Skeletal muscle cell (primary cell): ENCODE results near the gene SGTA.

Experiments used
- DNase-seq: peaks from one replicate; pipeline ENCODE4 v3.0.0-alpha.2; 2010; ENCODE audit warnings: low read depth
- H3K4me3 ChIP-seq: 2 replicates; pipeline ENCODE4 v1.5.1; 2011; ENCODE audit warnings: low read depth, mild to moderate bottlenecking, control low read depth, low read length, moderate library complexity

Gene SGTA

DNA sequence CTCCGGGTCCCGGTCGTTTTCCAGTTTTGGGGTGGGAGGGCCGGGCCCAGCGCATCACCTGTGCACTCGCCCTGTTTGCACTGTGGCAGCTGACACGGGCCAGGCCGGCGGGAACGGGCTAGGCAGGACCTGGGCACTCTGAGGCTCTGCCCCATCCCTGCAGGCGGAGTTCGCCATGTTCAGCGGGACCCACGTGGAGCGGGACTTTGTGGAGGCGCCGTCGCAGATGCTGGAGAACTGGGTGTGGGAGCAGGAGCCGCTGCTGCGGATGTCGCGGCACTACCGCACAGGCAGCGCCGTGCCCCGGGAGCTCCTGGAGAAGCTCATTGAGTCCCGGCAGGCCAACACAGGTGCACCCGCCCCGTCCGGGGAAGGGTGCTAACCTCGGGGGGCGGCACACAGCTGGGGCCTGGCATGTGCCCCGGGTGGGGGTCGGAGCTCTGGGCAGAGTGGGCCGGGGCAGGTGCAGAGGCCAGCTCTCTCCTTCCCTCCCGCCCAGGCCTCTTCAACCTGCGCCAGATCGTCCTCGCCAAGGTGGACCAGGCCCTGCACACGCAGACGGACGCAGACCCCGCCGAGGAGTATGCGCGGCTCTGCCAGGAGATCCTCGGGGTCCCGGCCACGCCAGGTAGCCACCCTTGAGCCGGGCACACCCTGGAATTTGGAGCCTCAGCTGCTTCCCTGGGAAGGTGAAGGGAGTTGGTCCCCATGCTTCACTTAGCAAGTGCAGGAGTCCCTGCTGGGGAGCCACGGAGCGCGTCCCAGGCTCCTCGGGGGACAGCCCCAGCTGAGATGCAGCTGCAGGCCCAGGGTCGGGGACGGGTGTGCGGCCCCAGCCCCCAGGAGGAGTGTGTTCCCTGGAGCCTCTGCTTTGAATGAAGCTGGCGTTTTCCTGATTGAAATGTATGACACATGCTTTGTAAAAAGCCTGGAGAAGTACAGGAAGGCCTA is 27.3 kb upstream of the SGTA start:
- DNase-seq, result no peak
- no peak overlapping the region for H3K4me3 ChIP-seq

DNA sequence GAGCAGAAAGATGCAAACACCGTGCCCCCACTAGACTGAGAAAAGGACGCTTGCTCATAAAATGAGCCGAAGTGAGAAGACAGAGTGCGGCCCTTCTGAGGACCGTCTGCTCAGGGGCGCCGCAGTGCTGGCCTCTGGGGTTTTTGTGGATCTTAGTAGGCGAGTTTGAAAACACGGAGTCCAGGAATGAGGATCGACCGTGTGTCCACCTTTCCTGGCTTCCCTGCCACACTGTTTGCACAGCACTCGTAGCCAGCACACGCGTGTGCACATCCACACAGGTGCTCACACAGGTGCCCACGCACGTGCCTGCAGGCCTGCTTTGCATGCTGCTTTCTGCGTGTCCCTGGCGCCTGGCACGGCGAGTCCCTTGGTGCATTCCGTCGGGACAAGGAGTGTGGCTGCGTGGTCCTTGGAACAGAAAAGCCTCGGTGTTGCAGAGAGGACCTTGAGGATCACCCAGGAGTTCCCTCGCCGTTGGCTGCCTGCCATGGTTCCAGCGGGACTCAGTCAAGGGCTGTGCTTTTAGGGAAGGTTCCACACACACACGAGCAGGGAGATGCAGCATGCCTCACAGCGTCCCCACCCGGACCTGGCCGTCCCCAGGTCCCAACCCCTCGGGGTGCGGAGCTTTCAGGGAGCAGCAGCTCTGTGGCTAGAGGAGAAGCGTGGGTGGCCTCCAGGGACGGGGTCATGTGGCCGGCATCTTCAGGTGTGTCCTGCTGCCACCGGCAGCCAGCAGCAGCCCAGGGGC is 26.5 kb upstream of the SGTA start:
- DNase-seq, result no peak
- H3K4me3 ChIP-seq, result no peak overlapping the region

DNA sequence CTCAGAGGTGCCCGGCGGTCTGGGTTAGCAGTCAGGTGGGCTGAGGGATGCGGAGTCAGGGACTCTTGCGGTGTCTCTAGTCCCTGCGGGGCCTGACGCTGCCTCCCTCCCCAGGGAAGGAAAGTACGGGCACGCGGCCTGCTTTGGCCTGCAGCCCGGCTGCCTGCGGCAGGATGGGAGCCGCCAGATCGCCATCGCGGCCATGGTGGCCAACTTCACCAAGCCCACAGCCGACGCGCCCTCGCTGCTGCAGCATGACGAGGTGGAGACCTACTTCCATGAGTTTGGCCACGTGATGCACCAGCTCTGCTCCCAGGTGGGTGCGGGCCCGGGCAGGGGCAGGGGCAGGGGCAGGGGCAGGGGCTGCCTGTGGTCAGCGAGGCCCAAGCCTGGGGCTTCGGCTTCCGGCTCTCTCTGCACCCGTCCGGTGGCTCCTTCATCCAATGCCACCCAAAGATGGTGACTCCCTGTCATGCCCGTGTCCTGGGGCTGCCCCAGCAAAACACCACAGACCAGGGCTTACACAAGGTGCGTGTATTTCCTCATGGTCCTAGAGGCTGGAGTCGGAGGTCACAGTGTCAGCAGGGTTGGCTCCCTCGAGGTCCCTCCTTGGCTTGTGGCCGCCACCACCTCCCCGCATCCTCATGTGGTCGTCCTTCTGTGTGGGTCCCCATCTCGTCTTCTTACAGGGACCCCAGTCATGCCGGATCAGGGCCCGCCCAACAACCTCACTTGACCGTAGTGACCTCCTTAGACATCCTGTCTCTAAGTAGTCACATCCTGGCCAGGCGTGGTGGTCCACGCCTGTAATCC is 25.3 kb upstream of the SGTA start:
- H3K4me3 ChIP-seq, result no peak overlapping the region
- no peak for DNase-seq

DNA sequence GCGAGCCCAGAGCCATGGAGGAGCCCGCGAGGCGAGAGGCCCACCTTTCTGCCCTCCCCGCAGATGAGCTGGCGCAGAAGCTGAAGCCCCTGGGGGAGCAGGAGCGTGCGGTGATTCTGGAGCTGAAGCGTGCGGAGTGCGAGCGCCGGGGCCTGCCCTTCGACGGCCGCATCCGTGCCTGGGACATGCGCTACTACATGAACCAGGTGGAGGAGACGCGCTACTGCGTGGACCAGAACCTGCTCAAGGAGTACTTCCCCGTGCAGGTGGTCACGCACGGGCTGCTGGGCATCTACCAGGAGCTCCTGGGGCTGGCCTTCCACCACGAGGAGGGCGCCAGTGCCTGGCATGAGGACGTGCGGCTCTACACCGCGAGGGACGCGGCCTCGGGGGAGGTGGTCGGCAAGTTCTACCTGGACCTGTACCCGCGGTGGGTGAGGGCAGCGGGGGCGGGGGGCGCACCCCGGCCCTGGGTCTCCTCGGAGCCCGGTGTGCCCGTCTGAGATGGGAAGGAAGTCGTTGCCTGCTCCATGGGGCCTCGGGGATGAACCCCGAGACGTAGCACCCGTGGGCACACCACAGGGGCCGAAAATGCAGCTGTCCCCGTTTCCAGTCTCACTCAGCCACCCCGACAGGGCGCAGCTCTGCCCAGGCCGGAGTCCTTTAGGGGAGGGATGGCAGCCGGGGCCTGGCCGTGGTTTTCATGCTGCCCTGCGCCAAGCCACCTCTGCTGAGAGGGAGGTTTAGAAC is 24.5 kb upstream of the SGTA start:
- no peak overlapping the region for H3K4me3 ChIP-seq
- DNase-seq, result no peak

DNA sequence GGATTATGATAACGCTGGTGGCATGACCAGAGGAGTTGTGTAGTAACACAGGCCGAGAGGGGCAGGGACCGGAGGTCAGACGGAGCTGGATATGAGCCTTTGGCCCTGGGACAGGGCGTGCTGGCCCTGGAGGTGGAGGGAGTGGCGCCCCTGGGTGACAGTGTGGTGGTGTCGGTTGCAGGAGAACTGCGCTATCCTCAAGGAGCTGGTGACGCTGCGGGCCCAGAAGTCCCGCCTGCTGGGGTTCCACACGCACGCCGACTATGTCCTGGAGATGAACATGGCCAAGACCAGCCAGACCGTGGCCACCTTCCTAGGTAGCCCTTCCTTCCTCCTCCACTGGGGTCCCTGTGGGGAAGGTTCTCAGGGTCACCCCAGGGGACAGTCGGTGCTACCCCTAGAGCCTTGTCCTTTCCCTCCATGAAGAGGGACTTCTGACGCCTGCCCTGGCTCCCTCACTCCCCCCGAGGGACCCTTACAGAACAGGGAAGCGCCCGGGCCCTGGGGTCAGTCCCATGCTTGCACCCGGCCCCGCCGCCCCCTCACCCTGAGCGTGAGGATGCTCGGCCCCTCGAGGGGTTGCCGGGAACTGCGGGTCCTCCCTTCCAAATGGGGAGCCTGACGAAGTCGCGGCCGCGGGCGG is 23.8 kb upstream of the SGTA start:
- no peak overlapping the region for H3K4me3 ChIP-seq

DNA sequence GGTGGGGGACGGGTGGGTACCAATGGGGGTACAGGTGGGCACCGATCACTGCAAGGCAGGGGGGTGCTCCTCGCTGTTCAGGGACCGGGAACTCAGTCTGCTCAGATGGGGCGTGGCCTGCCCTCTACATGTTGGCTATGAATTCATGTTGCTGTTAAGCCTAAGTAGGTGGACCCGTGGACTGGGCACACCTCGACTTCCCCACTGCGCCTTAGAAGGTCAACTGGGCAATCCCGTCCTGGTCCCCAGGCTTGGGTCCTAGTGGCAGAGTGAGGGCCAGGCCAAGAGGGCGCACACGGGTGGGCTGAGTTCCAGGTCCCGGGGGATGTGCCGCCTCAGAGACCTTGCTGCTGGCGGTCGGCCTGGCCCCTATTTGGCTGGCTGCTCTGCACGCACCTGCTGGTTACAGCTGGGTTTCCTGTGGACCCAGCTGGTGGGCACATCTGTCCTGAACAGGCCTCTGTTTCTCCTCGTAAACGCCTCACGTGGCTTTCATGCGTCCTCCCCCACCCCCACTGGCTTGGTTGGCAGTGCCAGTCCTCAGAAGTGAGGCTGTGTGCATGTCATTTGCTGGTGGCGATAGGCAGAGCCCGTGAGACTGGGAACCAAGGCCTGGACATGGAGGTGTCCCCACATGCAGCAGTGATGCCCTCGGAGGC is 23.0 kb upstream of the SGTA start:
- DNase-seq, result no peak
- no peak overlapping the region for H3K4me3 ChIP-seq

More for the DNA sequence above, 23.8 kb upstream of the SGTA start:
- DNase-seq, result no peak

DNA sequence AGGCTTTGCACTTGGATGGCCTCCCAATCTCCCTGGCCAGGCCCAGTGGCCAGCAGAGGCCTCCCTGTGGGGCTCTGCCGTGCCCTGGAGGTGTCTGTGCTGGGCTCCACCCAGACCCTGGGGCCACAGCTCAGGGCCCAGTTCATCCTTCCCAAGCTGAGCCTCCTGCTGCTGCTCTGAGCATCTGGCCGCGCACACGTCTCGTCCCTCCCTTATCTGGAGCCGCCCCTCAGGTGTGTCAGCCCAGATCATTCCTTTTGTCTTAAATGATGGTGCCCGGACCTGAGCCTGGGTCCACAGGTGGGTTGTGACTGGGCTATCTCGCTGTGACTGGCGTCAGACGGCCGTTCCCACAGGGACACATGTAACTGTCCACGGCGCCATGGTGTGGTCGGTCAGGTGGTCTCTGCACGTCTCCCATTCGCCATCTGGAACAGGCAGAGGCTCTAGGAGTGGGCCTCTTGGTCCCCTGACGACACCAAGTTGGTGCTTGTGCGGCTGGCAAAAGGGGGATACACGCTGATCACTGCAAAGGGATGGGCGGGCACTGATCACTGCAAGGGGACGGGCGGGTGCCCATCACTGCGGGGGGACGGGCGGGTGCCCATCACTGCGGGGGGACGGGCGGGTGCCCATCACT is 22.3 kb upstream of the SGTA start:
- DNase-seq, result no peak
- no peak overlapping the region for H3K4me3 ChIP-seq

DNA sequence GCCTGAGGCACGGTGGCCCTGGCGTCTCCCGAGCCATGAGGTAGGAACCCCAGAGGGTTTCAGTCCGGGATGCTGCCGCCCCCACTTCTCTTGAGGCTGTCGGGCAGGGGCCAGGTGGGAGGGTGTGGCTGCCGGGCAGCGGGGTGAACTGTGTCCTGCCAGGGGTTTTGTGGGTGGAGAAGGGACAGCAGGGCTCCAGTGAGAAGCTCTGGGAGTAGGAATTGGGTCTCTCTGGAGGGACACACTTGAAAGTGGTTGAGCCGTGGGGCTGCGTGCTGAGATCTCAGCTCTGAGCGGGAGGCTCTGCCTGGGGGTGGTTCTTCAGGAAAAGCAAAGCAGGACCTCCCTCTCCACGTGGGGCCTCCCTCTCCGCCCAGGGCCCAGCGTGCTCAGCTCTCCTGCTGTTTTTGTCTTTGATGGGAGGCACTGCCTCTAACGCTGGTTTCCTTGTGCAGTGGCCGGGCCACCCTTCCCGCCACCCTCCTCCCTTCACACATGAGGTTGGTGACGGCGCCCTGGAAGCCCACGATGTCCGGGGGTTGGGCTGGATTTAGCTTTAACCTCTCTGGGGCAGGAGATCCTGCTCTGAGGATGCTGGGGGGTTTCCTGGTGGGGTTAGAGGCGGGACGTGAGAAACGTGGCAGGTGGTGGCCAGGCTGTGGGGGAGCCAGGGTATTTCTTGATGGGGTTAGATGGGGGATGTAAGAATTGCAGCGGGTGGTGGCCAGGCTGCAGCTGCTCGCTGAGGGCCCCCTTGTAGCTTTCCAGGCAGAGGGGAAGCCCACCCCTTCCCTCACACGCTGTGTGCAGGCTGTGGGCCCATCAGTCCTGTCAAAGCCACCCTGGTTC is 21.3 kb upstream of the SGTA start:
- no peak overlapping the region for H3K4me3 ChIP-seq
- no peak for DNase-seq

DNA sequence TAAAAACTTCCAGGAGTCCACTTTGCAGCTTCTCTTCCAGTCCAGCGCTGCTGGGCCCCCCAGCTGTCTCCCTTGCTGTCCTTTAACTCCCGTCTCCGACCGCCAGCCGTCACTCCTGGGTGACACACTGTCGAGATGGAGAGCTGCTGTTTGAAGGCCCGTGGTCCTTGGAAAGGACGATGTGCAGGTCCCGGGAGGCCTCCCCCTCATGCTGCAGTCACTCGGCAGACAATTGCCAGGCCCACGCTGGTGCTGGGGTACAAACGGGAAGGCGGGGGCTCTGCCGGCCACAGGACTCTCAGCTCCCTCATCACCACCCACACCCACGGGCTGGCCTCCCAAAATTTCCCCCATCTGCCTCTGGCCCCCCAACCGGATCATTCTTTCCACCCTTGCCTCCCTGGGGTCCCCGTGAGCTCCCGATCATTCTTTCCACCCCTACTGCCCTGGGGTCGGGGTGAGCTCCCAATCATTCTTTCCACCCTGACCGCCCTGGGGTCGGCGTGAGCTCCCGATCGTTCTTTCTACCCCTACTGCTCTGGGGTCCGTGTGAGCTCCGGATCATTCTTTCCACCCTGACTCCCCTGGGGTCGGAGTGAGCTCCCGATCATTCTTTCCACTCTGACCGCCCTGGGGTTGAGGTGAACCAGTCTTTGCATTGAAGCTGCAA is 20.5 kb upstream of the SGTA start:
- H3K4me3 ChIP-seq, result no peak overlapping the region
- no peak for DNase-seq

DNA sequence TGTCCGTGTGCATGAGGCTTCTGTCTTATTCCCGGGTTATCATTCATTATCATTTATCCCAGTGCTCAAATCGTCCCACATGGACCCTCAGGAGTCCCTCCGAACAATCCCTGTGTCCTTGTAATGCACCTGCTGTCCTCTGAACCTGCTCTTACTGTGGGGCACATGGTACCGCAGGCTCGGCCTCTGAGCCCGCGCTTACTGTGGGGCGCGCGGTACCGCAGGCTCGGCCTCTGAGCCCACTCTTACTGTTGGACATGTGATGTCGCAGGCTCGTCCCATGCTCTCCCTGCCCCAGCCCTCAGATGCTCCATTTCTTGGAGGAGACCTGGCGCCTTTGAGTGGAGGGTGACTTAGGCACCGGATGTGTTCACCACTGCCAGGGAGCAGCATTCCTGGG is 19.8 kb upstream of the SGTA start:
- DNase-seq, result no peak
- H3K4me3 ChIP-seq, result no peak overlapping the region

DNA sequence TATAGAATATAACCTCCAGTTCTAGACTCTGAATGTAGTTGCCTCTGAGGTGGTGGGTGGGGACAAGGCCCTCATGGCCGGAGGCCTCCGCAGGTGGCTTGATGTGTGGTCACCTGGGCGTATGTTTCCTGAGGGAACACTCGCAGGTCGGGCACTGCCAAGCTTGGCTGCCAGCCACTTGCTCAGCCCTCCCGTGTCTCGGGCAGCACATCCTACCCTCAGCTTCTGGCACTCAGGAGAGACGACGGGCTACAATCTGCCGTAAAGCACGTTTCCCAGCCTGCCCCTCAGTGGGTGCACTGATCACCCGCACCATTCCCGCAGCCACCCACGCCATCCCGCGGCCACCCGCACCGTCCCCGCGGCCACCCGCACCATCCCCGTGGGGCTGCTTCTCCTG is 17.4 kb upstream of the SGTA start:
- no peak overlapping the region for H3K4me3 ChIP-seq
- DNase-seq, result no peak

DNA sequence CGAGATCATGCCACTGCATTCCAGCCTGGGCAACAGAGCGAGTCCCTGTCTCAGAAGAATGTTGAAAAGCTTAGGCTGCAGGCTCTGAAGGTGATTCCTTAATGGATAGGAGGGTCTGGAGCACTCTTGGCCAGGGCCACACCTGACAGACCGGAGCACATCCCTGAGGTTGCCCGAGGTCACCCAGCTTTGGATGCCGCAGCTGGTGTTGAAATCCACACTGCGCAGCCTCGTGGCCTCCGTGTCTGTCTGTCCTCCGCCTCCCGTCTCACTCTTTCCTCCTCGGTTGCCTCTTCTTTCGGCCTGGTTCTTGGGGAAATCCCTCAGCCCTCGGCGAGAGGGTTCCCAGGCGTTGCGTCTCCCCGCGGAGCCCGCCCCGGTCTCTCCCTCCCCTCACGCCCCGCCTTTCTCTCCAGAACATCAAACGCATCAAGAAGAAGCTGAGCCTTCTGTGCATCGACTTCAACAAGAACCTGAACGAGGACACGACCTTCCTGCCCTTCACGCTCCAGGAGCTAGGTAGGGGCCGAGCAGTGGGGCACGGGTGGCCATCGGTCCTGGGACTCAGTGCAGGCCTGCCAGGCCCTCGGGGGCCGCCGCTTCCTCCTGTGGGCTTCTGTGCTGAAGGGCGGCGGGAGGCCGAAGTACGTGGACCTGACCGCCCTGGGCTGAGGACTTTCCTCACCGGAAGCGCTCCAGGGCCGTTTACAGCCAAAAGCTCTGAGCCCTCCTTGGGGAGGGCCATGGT is 16.4 kb upstream of the SGTA start:
- H3K4me3 ChIP-seq, result no peak overlapping the region
- no peak for DNase-seq

DNA sequence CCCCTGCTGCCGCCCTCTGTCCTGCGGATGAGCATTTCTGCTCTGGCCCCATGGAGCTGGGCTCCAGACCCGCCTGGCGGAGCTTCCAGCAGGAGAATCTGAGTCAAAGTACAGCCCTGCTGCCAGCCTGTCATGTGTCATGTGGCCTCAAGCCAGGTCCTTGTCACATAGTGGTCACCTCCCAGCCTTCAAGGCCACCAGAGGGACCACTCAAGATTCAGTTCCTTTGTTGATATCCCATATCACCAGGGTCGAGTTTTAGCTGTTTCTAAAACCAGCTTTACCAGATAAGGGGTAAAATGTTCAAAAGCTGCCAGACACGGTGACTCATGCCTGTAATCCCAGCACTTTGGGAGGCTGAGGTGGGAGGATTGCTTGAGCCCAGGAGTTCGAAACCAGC is 15.7 kb upstream of the SGTA start:
- no peak for DNase-seq
- H3K4me3 ChIP-seq, result no peak overlapping the region

DNA sequence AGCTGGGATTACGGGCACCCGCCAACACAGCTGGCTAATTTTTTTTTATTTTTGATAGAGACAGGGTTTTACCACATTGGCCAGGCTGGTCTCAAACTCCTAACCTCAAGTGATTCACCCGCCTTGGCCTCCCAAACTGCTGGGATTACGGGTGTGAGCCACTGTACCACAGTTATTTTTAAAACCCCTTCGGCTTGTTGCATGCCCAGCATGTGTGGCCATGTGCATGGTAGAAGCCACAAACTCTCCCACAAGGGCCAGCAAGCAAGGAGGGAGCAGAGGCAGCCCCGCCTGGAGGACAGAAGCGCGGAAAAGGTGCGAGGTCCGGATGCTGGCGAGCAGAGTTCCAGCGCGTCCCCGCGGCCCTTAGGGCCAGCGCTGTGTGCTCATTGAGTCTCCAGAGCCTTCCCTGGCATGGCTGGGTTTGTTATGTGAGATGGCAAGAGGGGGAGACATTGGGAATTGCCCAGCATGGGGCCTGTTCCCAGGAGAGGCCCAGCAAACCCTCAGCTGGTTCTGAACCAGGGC is 15.1 kb upstream of the SGTA start:
- no peak for DNase-seq
- H3K4me3 ChIP-seq, result no peak overlapping the region

DNA sequence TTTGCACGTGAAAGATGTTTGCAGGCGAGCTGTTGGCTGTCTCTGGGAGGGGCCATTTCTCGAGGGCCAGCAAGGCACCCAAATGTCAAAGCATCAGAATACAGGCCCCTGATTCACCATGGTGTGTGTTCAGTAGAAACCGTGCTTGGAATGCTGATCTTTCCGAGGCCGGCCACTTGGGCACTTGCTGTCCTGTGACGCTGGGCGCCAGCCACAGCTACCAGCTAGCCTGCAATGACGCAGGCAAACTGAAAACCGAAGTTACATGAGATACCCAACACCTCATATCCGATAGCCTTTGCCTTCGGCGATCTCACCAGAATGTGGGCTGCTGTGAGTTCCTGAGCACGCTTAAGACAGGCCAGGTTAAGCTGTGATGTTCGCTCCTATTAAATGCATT is 14.2 kb upstream of the SGTA start:
- no peak for DNase-seq
- H3K4me3 ChIP-seq, result no peak overlapping the region
